ENCODE measurements around the gene KEL. TPM values are rescaled to one million over a fixed set of nuclear protein-coding genes. Genes with fewer than 3 reads are reported as not detected.

KEL gene
- total and polyA plus RNA-seq, 2 of the 4 experiments (the other 2 are of a cell fraction): 0.03 TPM; not detected in 1

DNA sequence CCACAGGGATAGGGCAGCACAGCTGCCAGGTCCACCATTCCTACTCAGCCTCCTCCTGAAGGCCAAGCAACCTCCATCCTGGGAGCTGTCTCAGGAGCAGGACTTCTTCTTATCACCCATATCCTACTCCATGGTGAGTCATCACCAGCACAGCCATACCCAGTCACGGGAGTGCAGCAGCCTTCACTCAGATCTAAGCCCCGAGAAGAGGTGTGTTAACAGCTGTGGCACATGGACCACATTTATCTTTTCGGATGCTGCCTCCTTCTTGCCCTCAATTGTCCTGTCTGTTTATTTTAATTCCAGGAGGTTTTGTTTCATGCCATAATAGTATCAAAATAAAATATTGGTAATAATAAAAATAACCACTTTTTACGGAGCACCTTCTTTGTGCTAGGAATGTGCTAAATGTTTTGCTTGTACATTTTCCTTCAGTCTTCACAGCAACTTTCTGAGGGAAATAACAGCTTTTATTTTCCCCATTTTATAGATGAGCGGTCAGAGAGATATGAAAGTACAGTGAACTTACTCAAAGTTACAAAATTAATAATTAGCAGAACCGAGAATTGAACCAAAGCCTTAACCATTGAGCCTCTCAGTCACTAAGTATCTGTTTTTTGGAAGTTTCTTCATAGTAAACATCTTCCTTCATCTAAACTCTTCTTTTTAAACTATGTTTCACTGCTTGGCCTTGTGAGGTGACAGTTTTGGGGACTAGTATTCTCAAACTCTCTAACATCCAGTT lies 2.5 kb upstream of the KEL start:
- no peaks in the 10 kb centered on the region for H3K36me3 ChIP-seq (ENCODE audit: control insufficient read depth, insufficient read depth, low read length)
- TF ChIP-seq BHLHE40 (IDR thresholded peaks at IDR 0.05; ENCODE audit: low read depth, low read length) (no peak), MAFK (IDR thresholded peaks at IDR 0.05; ENCODE audit: low read depth, low read length) (no peak), RFX5 (IDR thresholded peaks at IDR 0.05; ENCODE audit: low read depth, low read length) (no peak), RCOR1 (IDR thresholded peaks at IDR 0.05; ENCODE audit: insufficient replicate concordance, low read length) (no peak), RAD21 (IDR thresholded peaks at IDR 0.05; ENCODE audit: low read length) (no peak), NFE2L2 (IDR thresholded peaks at IDR 0.05; ENCODE audit: low read depth, low read length) (no peak), SMC3 (IDR thresholded peaks at IDR 0.05; ENCODE audit: low read depth, low read length) (no peak), MXI1 (IDR thresholded peaks at IDR 0.05; ENCODE audit: borderline replicate concordance, low read depth, low read length) (no peak), FOS (IDR thresholded peaks at IDR 0.05; ENCODE audit: low read depth, low read length) (no peak), POLR2A (IDR thresholded peaks at IDR 0.05; ENCODE audit: low read depth, low read length) (no peak), CHD1 (IDR thresholded peaks at IDR 0.05; ENCODE audit: low read depth, low read length) (no peak), MAZ (IDR thresholded peaks at IDR 0.05; ENCODE audit: borderline replicate concordance, low read depth, low read length) (no peak)
- TF ChIP-seq, protein P1, sequence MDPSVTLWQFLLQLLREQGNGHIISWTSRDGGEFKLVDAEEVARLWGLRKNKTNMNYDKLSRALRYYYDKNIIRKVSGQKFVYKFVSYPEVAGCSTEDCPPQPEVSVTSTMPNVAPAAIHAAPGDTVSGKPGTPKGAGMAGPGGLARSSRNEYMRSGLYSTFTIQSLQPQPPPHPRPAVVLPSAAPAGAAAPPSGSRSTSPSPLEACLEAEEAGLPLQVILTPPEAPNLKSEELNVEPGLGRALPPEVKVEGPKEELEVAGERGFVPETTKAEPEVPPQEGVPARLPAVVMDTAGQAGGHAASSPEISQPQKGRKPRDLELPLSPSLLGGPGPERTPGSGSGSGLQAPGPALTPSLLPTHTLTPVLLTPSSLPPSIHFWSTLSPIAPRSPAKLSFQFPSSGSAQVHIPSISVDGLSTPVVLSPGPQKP (IDR thresholded peaks at IDR 0.05; ENCODE audit: borderline replicate concordance, low read depth, low read length): no peak
- TF ChIP-seq, protein P2, sequence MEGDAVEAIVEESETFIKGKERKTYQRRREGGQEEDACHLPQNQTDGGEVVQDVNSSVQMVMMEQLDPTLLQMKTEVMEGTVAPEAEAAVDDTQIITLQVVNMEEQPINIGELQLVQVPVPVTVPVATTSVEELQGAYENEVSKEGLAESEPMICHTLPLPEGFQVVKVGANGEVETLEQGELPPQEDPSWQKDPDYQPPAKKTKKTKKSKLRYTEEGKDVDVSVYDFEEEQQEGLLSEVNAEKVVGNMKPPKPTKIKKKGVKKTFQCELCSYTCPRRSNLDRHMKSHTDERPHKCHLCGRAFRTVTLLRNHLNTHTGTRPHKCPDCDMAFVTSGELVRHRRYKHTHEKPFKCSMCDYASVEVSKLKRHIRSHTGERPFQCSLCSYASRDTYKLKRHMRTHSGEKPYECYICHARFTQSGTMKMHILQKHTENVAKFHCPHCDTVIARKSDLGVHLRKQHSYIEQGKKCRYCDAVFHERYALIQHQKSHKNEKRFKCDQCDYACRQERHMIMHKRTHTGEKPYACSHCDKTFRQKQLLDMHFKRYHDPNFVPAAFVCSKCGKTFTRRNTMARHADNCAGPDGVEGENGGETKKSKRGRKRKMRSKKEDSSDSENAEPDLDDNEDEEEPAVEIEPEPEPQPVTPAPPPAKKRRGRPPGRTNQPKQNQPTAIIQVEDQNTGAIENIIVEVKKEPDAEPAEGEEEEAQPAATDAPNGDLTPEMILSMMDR (conservative IDR thresholded peaks at IDR 0.05; ENCODE audit: low read depth, low read length): no peak
- H4K5ac ChIP-seq (ENCODE audit: low read depth, low read length): no peak overlapping the region
- no TSS peak for BruUV-seq (replicated peaks)
- no peaks in the 10 kb centered on the region for H4K20me1 ChIP-seq (ENCODE audit: insufficient read depth, low read length)
- H3K9me3 ChIP-seq (ENCODE audit: control insufficient read depth, insufficient read depth, low read length): peaks cover 3% of the 10 kb centered on the region; the same call in 1 of the 2 replicates
- no peak overlapping the region for H3K4me3 ChIP-seq (ENCODE audit: insufficient read depth, low read depth, low read length)
- no peak overlapping the region for H3K18ac ChIP-seq (ENCODE audit: low read depth, low read length)
- dilution Hi-C loops (cut with HindIII; ENCODE audit: low sequenced_read_pairs, unreplicated experiment) (no loop called here), intact Hi-C loops (cut with micrococcal nuclease) (no loop called here), in situ Hi-C loops (cut with MboI; ENCODE audit: low sequenced_read_pairs) (no loop called here)
- H2BK120ac ChIP-seq (ENCODE audit: low read depth, low read length): no peak overlapping the region
- H3K27me3 ChIP-seq (ENCODE audit: control insufficient read depth, insufficient read depth, low read length): no peaks in the 10 kb centered on the region
- H3K23ac ChIP-seq (ENCODE audit: low read depth, low read length): no peak overlapping the region
- H3K4me2 ChIP-seq (ENCODE audit: low read depth, low read length): no peak overlapping the region
- no peaks in the 10 kb centered on the region for H3K79me1 ChIP-seq (ENCODE audit: low read depth in 1 of 2, low read length in 2 of 2)
- H3K27ac ChIP-seq (ENCODE audit: insufficient read depth, low read length): no peak overlapping the region
- 0% methylated on average over 1 of the region's 6 CpGs; no CpG with 5 or more reads in 1 of the 2 experiments for WGBS, 2 experiments (ENCODE audit: extremely low coverage in 2 of 2, insufficient read length in 1 of 2)
- no peak for DNase-seq
- no peak overlapping the region for H2BK20ac ChIP-seq (ENCODE audit: low read depth, low read length)
- no peak overlapping the region for H2AFZ ChIP-seq (replicated peaks; ENCODE audit: low read length, poor library complexity)
- H3K56ac ChIP-seq (ENCODE audit: extremely low read depth, insufficient read depth, low read length): no peak overlapping the region
- H3K9me1 ChIP-seq (ENCODE audit: insufficient read depth, low read length): no peaks in the 10 kb centered on the region
- no peak overlapping the region for H3K9ac ChIP-seq (ENCODE audit: low read depth, low read length)
- ChIA-PET POLR2A (ENCODE audit: unreplicated experiment) (no interaction called here), CTCF (interaction anchor here (0.5 kb wide), 1 partner anchor 61 kb away, joined by 3 read pairs; no protein-coding TSS in a partner anchor)
- H4K91ac ChIP-seq (ENCODE audit: insufficient read depth, low read depth, low read length): no peak overlapping the region
- no peak overlapping the region for H2AK5ac ChIP-seq (ENCODE audit: low read depth, low read length)
- H2AK9ac ChIP-seq (replicated peaks; ENCODE audit: low read depth, low read length, poor library complexity): no peak overlapping the region
- H3K4ac ChIP-seq (ENCODE audit: low read depth, low read length): no peak overlapping the region
- ATAC-seq (ENCODE audit: low read depth): no peak
- H3K4me1 ChIP-seq (ENCODE audit: control insufficient read depth, insufficient read depth, low read length): no peaks in the 10 kb centered on the region
- H2BK15ac ChIP-seq (ENCODE audit: low read depth, low read length): no peak overlapping the region
- H4K8ac ChIP-seq (ENCODE audit: low read depth in 2 of 2, low read length in 2 of 2): no peak overlapping the region
- H3K14ac ChIP-seq (replicated peaks; ENCODE audit: low read depth, low read length): no peak overlapping the region
- no peak overlapping the region for H2BK5ac ChIP-seq (ENCODE audit: low read depth, low read length, poor library complexity, severe bottlenecking)
